ENCODE data around the gene TJP2.

Gene TJP2

GRCh38 chr9:69190086-69190862 is 16.2 kb downstream of the TJP2 start:
- TF ChIP-seq SETDB1 (IDR thresholded peaks at IDR 0.05; ENCODE audit: insufficient read length, low read length) (no peak), ZNF558 (tag by site-specific recombination; IDR thresholded peaks at IDR 0.05) (no peak), GLIS2 (tag by site-specific recombination; IDR thresholded peaks at IDR 0.05) (no peak), ZNF639 (tag by site-specific recombination; IDR thresholded peaks at IDR 0.05) (no peak), ZNF404 (tag by site-specific recombination; IDR thresholded peaks at IDR 0.05) (no peak), ZNF600 (tag by site-specific recombination; IDR thresholded peaks at IDR 0.05) (no peak), PRDM6 (tag by site-specific recombination; IDR thresholded peaks at IDR 0.05) (no peak), ZBTB1 (tag by site-specific recombination; IDR thresholded peaks at IDR 0.05) (no peak), ZFP37 (tag by site-specific recombination; IDR thresholded peaks at IDR 0.05) (no peak), IKZF3 (tag by site-specific recombination; IDR thresholded peaks at IDR 0.05) (no peak), ZNF560 (tag by site-specific recombination; IDR thresholded peaks at IDR 0.05; ENCODE audit: borderline replicate concordance) (no peak), MEIS1 (CRISPR knock-in tag; IDR thresholded peaks at IDR 0.05; ENCODE audit: borderline replicate concordance) (no peak), ZNF394 (tag by site-specific recombination; IDR thresholded peaks at IDR 0.05; ENCODE audit: borderline replicate concordance) (no peak), ZNF610 (tag by site-specific recombination; IDR thresholded peaks at IDR 0.05; ENCODE audit: borderline replicate concordance) (no peak), ZNF174 (tag by site-specific recombination; IDR thresholded peaks at IDR 0.05) (no peak), ZBTB48 (tag by site-specific recombination; IDR thresholded peaks at IDR 0.05) (no peak), ZNF488 (tag by site-specific recombination; IDR thresholded peaks at IDR 0.05) (no peak), ZNF792 (tag by site-specific recombination; IDR thresholded peaks at IDR 0.05) (no peak), ZNF274 (IDR thresholded peaks at IDR 0.05; ENCODE audit: low read length) (no peak), ZNF274 (tag by site-specific recombination; IDR thresholded peaks at IDR 0.05; ENCODE audit: borderline replicate concordance) (no peak)
- ChIA-PET CTCF (interaction anchor here (0.6 to 11.7 kb wide), 3 partner anchors 12 to 136 kb away, joined by 3 to 209 read pairs (median 5); no protein-coding TSS in a partner anchor), POLR2A (no interaction called here)
- Histone ChIP-seq H3K4me1 (ENCODE audit: control insufficient read depth, insufficient read depth, low read length) (no peaks in the 10 kb centered on the region), H3K27ac (ENCODE audit: extremely low read depth, low read depth, low read length) (no peak overlapping the region), H3K36me3 (ENCODE audit: control insufficient read depth in 2 of 2, insufficient read depth in 1 of 2, low read length in 2 of 2) (no peaks in the 10 kb centered on the region), H3K4me3 (ENCODE audit: low read depth, low read length) (no peak overlapping the region), H3K9me3 (ENCODE audit: control insufficient read depth, insufficient read depth, low read depth, low read length) (no peaks in the 10 kb centered on the region)

- Histone ChIP-seq H3K4me3 (ENCODE audit: low read depth, low read length) (no peak overlapping the region), H3K36me3 (ENCODE audit: control insufficient read depth in 2 of 2, insufficient read depth in 1 of 2, low read length in 2 of 2) (no peaks in the 10 kb centered on the region), H3K27ac (ENCODE audit: extremely low read depth, low read depth, low read length) (no peak overlapping the region), H3K4me1 (ENCODE audit: control insufficient read depth, insufficient read depth, low read length) (no peaks in the 10 kb centered on the region), H3K9me3 (ENCODE audit: control insufficient read depth, insufficient read depth, low read depth, low read length) (no peaks in the 10 kb centered on the region)
- CTCF ChIA-PET = interaction anchor here (1.2 to 11.7 kb wide), 2 partner anchors 13 to 137 kb away, joined by 5 to 209 read pairs; no protein-coding TSS in a partner anchor
- POLR2A ChIA-PET = no interaction called here
- TF ChIP-seq ZNF398 (tag by site-specific recombination; IDR thresholded peaks at IDR 0.05) (no peak), ZNF18 (tag by site-specific recombination; IDR thresholded peaks at IDR 0.05) (no peak)
- TF ChIP-seq, protein P1, sequence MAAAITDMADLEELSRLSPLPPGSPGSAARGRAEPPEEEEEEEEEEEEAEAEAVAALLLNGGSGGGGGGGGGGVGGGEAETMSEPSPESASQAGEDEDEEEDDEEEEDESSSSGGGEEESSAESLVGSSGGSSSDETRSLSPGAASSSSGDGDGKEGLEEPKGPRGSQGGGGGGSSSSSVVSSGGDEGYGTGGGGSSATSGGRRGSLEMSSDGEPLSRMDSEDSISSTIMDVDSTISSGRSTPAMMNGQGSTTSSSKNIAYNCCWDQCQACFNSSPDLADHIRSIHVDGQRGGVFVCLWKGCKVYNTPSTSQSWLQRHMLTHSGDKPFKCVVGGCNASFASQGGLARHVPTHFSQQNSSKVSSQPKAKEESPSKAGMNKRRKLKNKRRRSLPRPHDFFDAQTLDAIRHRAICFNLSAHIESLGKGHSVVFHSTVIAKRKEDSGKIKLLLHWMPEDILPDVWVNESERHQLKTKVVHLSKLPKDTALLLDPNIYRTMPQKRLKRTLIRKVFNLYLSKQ (tag by site-specific recombination; IDR thresholded peaks at IDR 0.05; ENCODE audit: borderline replicate concordance) = no peak
- TF ChIP-seq, protein P2, sequence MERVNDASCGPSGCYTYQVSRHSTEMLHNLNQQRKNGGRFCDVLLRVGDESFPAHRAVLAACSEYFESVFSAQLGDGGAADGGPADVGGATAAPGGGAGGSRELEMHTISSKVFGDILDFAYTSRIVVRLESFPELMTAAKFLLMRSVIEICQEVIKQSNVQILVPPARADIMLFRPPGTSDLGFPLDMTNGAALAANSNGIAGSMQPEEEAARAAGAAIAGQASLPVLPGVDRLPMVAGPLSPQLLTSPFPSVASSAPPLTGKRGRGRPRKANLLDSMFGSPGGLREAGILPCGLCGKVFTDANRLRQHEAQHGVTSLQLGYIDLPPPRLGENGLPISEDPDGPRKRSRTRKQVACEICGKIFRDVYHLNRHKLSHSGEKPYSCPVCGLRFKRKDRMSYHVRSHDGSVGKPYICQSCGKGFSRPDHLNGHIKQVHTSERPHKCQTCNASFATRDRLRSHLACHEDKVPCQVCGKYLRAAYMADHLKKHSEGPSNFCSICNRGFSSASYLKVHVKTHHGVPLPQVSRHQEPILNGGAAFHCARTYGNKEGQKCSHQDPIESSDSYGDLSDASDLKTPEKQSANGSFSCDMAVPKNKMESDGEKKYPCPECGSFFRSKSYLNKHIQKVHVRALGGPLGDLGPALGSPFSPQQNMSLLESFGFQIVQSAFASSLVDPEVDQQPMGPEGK (tag by site-specific recombination; IDR thresholded peaks at IDR 0.05) = no peak
These were observed 16.7 kb downstream of the TJP2 start for GRCh38 chr9:69190863-69191181.
